ENCODE measurements around the gene SCT.

The SCT gene

DNA sequence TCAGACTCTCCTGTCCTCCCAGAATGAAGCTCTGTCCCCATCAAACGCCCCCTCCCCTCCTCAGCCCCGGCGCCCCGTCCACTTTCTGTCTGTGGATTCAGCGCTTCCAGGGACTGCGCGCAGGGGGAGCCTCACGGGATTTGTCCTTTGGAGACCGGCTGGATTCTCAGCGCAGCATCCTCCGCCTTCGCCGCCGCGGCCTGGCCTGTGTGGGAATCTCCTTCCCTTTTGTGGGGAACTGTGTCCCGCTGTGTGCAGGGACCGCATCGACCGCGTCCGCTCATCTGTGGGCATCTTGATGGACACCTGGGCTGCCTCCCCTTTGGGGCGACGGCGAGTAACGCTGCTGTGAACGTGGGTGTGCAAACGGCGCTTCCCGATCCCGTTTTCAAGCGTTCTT lies 1.1 kb upstream of the SCT start:
- no peak for DNase-seq (ENCODE audit: low read depth)
- H3K4me3 ChIP-seq (ENCODE audit: low read depth, low read length): no peak overlapping the region
- TF ChIP-seq, protein P1, sequence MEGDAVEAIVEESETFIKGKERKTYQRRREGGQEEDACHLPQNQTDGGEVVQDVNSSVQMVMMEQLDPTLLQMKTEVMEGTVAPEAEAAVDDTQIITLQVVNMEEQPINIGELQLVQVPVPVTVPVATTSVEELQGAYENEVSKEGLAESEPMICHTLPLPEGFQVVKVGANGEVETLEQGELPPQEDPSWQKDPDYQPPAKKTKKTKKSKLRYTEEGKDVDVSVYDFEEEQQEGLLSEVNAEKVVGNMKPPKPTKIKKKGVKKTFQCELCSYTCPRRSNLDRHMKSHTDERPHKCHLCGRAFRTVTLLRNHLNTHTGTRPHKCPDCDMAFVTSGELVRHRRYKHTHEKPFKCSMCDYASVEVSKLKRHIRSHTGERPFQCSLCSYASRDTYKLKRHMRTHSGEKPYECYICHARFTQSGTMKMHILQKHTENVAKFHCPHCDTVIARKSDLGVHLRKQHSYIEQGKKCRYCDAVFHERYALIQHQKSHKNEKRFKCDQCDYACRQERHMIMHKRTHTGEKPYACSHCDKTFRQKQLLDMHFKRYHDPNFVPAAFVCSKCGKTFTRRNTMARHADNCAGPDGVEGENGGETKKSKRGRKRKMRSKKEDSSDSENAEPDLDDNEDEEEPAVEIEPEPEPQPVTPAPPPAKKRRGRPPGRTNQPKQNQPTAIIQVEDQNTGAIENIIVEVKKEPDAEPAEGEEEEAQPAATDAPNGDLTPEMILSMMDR (conservative IDR thresholded peaks at IDR 0.05; ENCODE audit: low read depth, low read length): no peak

DNA sequence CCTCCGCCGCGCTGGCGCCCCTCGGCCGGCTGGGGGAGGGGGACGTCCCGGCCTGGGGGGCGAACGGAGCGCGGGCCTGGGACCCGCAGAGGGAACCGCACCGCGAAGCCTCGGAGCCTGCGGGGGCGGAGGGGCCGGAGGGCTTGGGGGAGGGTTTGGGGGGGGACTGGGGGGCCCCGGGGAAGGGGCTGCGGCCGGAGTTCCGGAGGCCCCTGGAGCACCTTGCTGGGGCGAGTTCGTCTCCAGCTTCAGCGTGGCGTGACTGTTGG lies 261 bp upstream of the SCT start:
- TF ChIP-seq, protein P1 (conservative IDR thresholded peaks at IDR 0.05; ENCODE audit: low read depth, low read length): no peak
- DNase-seq (ENCODE audit: low read depth): no peak
- no peak overlapping the region for H3K4me3 ChIP-seq (ENCODE audit: low read depth, low read length)

DNA sequence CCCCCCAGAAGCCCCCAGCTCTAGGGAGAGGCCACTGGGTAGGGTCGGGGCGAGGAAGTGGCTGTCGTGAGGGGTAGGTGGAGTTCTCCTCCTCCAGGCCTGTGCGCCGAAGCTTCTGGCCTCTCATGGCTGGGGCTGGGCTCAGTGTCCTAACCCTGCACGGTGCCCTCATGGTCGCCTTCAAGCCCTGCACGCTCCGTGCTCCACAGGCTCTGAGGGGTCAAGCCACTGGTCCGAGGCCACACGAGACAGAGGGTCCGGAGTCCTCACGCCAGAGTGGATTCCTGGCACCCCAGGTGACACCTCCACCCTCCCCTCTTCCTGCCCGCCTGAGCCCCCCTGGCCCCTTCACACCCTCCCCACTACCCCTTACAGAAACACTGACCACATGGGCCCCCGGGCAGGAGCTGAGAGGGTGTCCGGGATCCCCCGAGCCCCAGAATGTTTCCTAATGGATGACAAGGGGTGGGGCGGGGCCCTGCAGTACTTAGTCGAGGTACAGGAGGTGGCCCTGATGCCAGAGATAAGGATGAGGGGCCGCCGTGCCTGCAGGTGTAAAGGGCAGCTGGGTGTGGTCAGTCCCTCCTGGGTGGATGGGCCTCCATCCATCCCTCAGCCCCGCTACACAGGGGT lies 1.2 kb downstream of the SCT start:
- TF ChIP-seq, protein P1 (conservative IDR thresholded peaks at IDR 0.05; ENCODE audit: low read depth, low read length): no peak
- H3K4me3 ChIP-seq (ENCODE audit: low read depth, low read length): no peak overlapping the region
- DNase-seq (ENCODE audit: low read depth): no peak

DNA sequence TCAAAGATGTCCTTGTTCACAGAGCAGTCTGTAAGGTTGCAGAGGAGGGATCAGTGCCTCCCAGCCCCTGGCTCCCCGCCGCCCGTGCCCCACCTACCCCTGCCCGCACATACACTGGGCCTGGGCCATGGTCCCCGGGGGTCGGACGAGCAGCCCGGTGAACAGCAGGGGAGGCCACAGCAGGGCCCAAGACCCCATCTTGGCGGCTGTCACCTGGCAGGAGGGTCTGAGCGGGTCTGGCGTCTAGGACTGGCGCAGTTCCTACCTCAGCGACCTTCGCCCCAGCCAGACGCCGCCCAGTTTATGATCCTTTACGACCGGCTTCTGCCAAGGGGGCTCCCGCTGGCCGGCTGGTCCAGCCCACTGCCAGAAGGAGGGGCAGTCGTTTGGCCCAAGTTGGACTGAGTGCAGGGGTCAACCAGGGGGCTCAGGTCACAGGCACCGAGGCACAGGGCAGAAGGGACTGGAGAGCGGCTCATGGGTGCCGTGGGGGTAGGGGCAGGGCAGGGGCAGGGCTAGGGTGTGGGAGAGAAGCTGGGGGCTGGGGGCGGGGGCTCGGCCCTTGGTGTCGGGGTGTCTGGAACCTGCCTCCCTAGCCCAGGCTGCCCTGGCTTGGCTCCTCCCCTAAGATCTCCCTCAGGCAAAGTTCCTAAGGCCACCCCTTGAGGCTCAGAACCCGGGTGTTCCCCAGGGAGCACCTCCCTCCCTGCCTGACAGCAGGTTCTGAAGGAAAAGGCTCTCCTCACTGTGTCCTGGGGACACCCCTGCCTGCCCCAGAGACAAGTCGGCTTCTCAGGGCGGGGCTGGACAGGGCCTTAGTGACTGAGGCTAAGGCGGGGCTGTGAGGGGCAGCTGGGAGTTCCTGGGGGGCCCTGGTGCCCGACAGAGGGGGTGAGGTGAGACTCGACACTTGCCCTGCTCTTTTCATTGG lies 2.0 kb downstream of the SCT start, which contains the start of gene CDHR5:
Gene CDHR5 (minus strand): TSS at position 251 of the 931 bp plus-strand sequence. CDS start 53 bp downstream, at position 198.
- H3K4me3 ChIP-seq (ENCODE audit: low read depth, low read length): no peak within 1 kb of the TSS
- DNase-seq (ENCODE audit: low read depth): no peak
- TF ChIP-seq, protein P1 (conservative IDR thresholded peaks at IDR 0.05; ENCODE audit: low read depth, low read length): no peak

DNA sequence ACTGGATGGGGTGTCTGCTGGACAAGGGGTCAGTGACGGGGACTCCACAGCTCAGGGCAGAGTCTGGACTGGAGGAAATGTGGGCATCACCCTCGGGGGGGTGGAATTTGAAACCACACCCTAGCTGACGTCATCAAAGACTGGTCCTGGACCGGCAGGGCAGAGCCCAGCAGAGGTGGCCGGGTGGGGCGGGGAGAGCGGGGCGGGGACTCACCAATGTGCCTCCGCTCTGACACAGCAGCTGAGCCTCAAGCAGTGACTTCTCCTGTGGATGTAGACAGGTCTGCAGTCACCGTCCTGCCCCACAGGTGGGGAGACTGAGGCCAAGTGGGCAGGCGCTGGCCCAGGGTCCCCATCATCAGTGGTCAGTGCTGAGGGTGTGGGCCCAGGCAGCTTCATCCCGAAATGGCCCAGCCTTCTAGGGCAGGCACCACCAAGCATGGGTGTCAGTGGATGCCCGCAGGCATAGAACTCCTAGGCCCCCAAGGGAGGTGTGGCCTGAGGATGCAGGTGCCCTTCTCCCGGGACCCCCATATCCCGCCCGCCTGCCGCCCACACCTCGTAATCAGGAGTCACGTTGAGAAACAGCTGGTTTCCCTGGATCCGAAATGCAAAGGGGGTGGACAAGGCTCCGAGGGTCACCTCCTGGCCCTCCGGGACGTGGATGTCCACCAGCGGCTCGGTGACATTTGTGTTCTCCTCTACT lies 2.8 kb downstream of the SCT start:
- H3K4me3 ChIP-seq (ENCODE audit: low read depth, low read length): no peak overlapping the region
- TF ChIP-seq, protein P1 (conservative IDR thresholded peaks at IDR 0.05; ENCODE audit: low read depth, low read length): no peak
- no peak for DNase-seq (ENCODE audit: low read depth)

DNA sequence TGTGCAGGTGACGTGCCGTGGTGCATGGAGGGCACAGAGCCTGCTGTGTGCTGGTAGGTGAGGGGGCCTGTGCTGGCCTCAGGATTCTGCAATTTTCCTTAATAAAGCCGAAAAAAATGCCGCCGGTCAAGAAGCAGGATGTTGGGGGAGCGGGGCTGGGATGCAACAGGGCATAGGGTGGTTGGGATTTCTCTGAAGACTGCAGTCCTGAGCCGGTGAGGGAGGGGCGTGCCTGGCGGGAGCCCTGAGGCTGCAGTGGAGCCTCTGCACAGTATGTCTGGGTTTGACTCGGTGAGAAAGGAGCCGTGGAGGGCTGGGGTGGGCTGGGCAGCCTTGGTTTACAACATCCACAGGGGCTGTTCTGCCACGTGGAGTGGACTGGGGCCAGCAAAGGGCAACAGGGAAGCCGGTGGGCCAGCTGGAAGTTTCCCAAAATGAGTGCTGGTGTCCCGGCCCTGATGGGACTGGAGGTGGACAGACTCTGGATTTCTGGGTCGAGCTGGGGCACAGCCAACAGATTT lies 3.6 kb downstream of the SCT start:
- no peak overlapping the region for H3K4me3 ChIP-seq (ENCODE audit: low read depth, low read length)
- DNase-seq (ENCODE audit: low read depth): no peak
- TF ChIP-seq, protein P1 (conservative IDR thresholded peaks at IDR 0.05; ENCODE audit: low read depth, low read length): no peak
